ENCODE results near the gene FSD2. TPM values are rescaled to one million over a fixed set of nuclear protein-coding genes. Genes with fewer than 3 reads are reported as not detected.

Gene FSD2
- total and polyA plus RNA-seq, 4 donors = under 0.01 TPM; not detected in 3

DNA sequence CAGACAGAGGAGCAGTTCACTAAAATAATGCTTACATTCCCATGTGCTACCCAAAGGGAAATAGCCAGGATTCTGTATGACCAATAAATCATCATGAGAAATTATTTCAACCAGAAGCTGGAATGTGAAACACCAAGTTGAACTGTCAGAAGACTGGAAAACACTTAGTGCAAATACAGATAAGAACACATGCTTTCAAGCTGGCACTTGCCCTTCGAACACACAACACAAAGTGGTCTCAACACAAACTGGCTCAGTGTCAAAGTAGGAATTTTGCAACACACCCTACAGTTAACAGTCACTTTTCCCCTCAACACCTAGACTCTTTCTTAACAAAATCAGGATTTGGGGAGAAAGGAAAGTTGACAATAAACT is 1.3 kb downstream of the FSD2 start:
- DNase-seq (no peak), ATAC-seq (ENCODE audit: low FRiP score) (no peak)
- Histone ChIP-seq H3K27me3 (ENCODE audit: control insufficient read depth in 1 of 2, insufficient read depth in 2 of 2, low read length in 1 of 2) (no peaks in the 10 kb centered on the region), H3K4me1 (ENCODE audit: control insufficient read depth in 1 of 2, insufficient read depth in 2 of 2, low read length in 2 of 2) (peaks cover 0 to 1% of the 10 kb centered on the region in 2 donors), H3K36me3 (ENCODE audit: control insufficient read depth in 1 of 2, insufficient read depth in 2 of 2, low read length in 1 of 2) (no peaks in the 10 kb centered on the region), H3K4me3 (ENCODE audit: low read length in 2 of 2) (no peak overlapping the region), H3K9me3 (ENCODE audit: control insufficient read depth, low read length) (no peaks in the 10 kb centered on the region), H3K27ac (ENCODE audit: low read depth in 1 of 2, low read length in 2 of 2) (no peak overlapping the region)
- intact Hi-C loops (cut with DNase I) = loop anchor here in 1 of 2 donors (2.0 to 5.0 kb wide), 2 partner anchors 44 to 52 kb away; no protein-coding TSS in a partner anchor
- WGBS, 2 donors = 34 to 49% methylated on average over 1 of the region's 1 CpG

DNA sequence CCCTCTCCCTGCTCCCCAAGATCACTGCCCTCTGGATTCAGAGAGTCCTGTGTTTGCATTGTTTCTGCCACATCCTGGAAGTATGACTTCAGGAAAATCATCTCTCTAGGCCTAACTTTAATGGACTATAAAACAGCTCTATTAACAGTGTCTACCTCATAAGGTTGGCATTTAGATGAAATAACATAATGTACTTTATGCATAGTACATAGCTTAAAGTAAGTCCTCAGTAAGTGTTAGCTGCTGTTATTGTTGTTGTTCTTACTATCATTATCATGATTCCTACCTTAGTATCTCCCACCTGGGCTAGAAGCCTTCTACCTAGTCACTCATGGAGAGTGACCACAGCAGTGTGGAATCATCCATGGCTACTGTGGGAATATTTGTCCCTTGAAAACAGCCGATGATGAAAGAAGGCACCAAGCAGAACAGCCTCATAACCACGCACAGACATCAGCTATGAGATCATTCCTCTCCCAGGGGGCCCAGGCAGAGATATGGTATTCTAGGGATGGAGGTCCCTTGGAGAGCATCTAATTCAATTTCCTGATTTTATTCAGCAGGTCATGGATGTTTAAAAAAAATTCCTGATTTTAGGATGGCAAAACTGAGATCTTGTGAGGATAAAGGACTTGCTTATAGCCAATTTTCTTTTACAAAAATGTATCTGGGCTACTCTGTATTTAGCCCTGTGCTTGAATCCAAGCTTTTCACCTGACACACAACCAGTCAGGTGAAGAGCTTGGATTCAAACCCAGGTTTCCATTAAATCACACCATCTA is 1.9 kb downstream of the FSD2 start:
- H3K27me3 ChIP-seq (ENCODE audit: control insufficient read depth in 1 of 2, insufficient read depth in 2 of 2, low read length in 1 of 2) = no peaks in the 10 kb centered on the region
- H3K27ac ChIP-seq (ENCODE audit: low read depth in 1 of 2, low read length in 2 of 2) = no peak overlapping the region
- peaks cover 0 to 1% of the 10 kb centered on the region in 2 donors for H3K4me1 ChIP-seq (ENCODE audit: control insufficient read depth in 1 of 2, insufficient read depth in 2 of 2, low read length in 2 of 2)
- 51 to 60% methylated on average over 2 of the region's 2 CpGs for WGBS, 2 donors
- DNase-seq (no peak), ATAC-seq (ENCODE audit: low FRiP score) (no peak)
- H3K9me3 ChIP-seq (ENCODE audit: control insufficient read depth, low read length) = no peaks in the 10 kb centered on the region
- H3K4me3 ChIP-seq (ENCODE audit: low read length in 2 of 2) = no peak overlapping the region
- H3K36me3 ChIP-seq (ENCODE audit: control insufficient read depth in 1 of 2, insufficient read depth in 2 of 2, low read length in 1 of 2) = no peaks in the 10 kb centered on the region
- intact Hi-C loops (cut with DNase I) = loop anchor here in 1 of 2 donors (2.0 to 5.0 kb wide), 2 partner anchors 43 to 52 kb away; no protein-coding TSS in a partner anchor

DNA sequence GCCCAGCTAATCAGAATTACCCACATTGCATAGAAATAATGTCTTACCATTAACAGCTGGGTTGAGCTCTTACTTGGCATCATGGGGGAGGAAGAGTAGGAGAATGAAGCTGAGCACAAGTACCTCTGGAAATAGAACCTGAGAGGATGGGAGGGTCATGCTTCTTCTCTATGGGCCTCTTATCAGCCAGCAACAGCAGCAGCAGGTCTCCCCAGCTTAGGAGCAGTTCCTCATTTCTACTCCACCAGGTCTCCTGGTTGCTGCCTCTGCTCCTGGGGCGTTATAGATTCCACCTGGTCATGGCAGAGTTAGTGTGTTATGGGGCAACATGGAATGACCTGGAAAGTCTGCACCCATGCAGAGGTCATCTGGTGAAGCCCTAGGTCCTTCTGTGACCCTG is 3.4 kb downstream of the FSD2 start:
- DNase-seq (no peak), ATAC-seq (ENCODE audit: low FRiP score) (no peak)
- peaks cover 0 to 1% of the 10 kb centered on the region in 2 donors for H3K4me1 ChIP-seq (ENCODE audit: control insufficient read depth in 1 of 2, insufficient read depth in 2 of 2, low read length in 2 of 2)
- H3K9me3 ChIP-seq (ENCODE audit: control insufficient read depth, low read length) = no peaks in the 10 kb centered on the region
- H3K27me3 ChIP-seq (ENCODE audit: control insufficient read depth in 1 of 2, insufficient read depth in 2 of 2, low read length in 1 of 2) = no peaks in the 10 kb centered on the region
- no peaks in the 10 kb centered on the region for H3K36me3 ChIP-seq (ENCODE audit: control insufficient read depth in 1 of 2, insufficient read depth in 2 of 2, low read length in 1 of 2)
- H3K4me3 ChIP-seq (ENCODE audit: low read length in 2 of 2) = no peak overlapping the region
- intact Hi-C loops (cut with DNase I) = loop anchor here in 1 of 2 donors (5.0 kb wide), 1 partner anchor 50 kb away; no protein-coding TSS in a partner anchor
- no peak overlapping the region for H3K27ac ChIP-seq (ENCODE audit: low read depth in 1 of 2, low read length in 2 of 2)
- WGBS, 2 donors = 84 to 92% methylated on average over 1 of the region's 1 CpG

DNA sequence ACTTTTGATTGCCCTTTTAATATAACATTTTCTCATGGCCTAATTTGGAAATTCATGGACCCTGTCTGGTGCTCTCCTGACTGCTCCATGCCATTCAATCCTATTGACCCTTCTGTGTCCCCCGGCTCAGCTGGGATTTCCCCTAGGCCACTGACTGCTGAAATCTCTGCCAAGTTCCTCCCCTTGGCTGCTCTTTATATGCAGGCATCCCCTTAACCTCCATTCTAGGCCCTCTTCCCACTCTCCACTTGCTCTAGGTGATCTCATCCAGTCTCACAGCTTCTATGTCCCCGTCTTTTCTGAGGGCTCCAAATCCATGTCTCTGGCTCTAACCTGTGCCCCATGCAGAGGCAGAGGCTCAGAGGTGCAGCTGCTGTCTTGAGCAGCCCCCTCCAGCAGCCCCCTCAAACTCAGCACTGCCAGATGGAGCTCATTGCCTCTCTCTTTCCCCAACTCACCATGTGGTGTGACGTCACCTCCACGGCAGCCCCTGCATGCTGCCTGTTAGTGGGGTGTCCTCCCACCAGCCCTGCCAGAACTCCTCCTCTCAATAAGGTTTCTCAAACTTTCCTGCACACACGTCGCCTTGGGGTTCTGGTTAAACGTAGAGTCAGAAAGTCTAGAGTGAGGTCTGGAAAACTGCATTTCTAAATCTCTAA is 6.6 kb downstream of the FSD2 start:
- Histone ChIP-seq H3K9me3 (ENCODE audit: control insufficient read depth, low read length) (no peaks in the 10 kb centered on the region), H3K4me1 (ENCODE audit: control insufficient read depth in 1 of 2, insufficient read depth in 2 of 2, low read length in 2 of 2) (peaks cover 0 to 1% of the 10 kb centered on the region in 2 donors), H3K27ac (ENCODE audit: low read depth in 1 of 2, low read length in 2 of 2) (no peak overlapping the region), H3K4me3 (ENCODE audit: low read length in 2 of 2) (no peak overlapping the region), H3K27me3 (ENCODE audit: control insufficient read depth in 1 of 2, insufficient read depth in 2 of 2, low read length in 1 of 2) (no peaks in the 10 kb centered on the region), H3K36me3 (ENCODE audit: control insufficient read depth in 1 of 2, insufficient read depth in 2 of 2, low read length in 1 of 2) (no peaks in the 10 kb centered on the region)
- ATAC-seq (ENCODE audit: low FRiP score) (no peak), DNase-seq (no peak)
- intact Hi-C loops (cut with DNase I) = no loop called here
- 74 to 79% methylated on average over 6 to 7 of the region's 7 CpGs for WGBS, 2 donors

GRCh38 chr15:82798531-82799166 is 7.2 kb downstream of the FSD2 start:
- H3K4me3 ChIP-seq (ENCODE audit: low read length in 2 of 2) = no peak overlapping the region
- H3K9me3 ChIP-seq (ENCODE audit: control insufficient read depth, low read length) = no peaks in the 10 kb centered on the region
- no peaks in the 10 kb centered on the region for H3K36me3 ChIP-seq (ENCODE audit: control insufficient read depth in 1 of 2, insufficient read depth in 2 of 2, low read length in 1 of 2)
- no peak overlapping the region for H3K27ac ChIP-seq (ENCODE audit: low read depth in 1 of 2, low read length in 2 of 2)
- no peaks in the 10 kb centered on the region for H3K27me3 ChIP-seq (ENCODE audit: control insufficient read depth in 1 of 2, insufficient read depth in 2 of 2, low read length in 1 of 2)
- DNase-seq (no peak), ATAC-seq (ENCODE audit: low FRiP score) (no peak)
- H3K4me1 ChIP-seq (ENCODE audit: control insufficient read depth in 1 of 2, insufficient read depth in 2 of 2, low read length in 2 of 2) = peaks cover 0 to 1% of the 10 kb centered on the region in 2 donors
- 64 to 69% methylated on average over 5 of the region's 5 CpGs for WGBS, 2 donors
- intact Hi-C loops (cut with DNase I) = no loop called here

GRCh38 chr15:82798104-82798503 is 7.8 kb downstream of the FSD2 start:
- intact Hi-C loops (cut with DNase I) = no loop called here
- H3K4me3 ChIP-seq (ENCODE audit: low read length in 2 of 2) = no peak overlapping the region
- H3K4me1 ChIP-seq (ENCODE audit: control insufficient read depth in 1 of 2, insufficient read depth in 2 of 2, low read length in 2 of 2) = peaks cover 0 to 1% of the 10 kb centered on the region in 2 donors
- H3K36me3 ChIP-seq (ENCODE audit: control insufficient read depth in 1 of 2, insufficient read depth in 2 of 2, low read length in 1 of 2) = no peaks in the 10 kb centered on the region
- ATAC-seq (ENCODE audit: low FRiP score) = no peak
- H3K9me3 ChIP-seq (ENCODE audit: control insufficient read depth, low read length) = no peaks in the 10 kb centered on the region
- no peak overlapping the region for H3K27ac ChIP-seq (ENCODE audit: low read depth in 1 of 2, low read length in 2 of 2)
- no peaks in the 10 kb centered on the region for H3K27me3 ChIP-seq (ENCODE audit: control insufficient read depth in 1 of 2, insufficient read depth in 2 of 2, low read length in 1 of 2)
- 79 to 81% methylated on average over 4 of the region's 4 CpGs for WGBS, 2 donors
- DNase-seq = no peak

DNA sequence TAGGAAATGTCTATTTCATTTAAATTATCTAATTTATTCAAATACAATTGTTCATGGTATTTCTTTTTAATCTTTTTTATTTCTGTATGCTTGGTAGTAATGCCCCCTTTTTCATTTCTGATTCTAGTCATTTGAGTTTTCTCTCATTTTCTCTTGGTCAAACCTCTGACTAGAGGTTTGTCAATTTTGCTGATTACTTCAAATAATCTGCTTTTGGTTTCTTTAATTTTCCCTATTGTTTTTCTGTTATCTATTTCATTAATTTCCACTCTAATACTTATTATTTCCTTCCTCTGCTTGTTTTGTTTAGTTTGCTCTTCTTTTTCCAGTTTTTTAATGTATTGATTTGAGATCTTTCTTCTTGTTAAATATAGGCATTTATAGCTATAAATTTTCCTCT is 12.1 kb downstream of the FSD2 start:
- no peaks in the 10 kb centered on the region for H3K27me3 ChIP-seq (ENCODE audit: control insufficient read depth in 1 of 2, insufficient read depth in 2 of 2, low read length in 1 of 2)
- DNase-seq (no peak), ATAC-seq (ENCODE audit: low FRiP score) (no peak)
- no peak overlapping the region for H3K4me3 ChIP-seq (ENCODE audit: low read length in 2 of 2)
- no peaks in the 10 kb centered on the region for H3K4me1 ChIP-seq (ENCODE audit: control insufficient read depth in 1 of 2, insufficient read depth in 2 of 2, low read length in 2 of 2)
- H3K9me3 ChIP-seq (ENCODE audit: control insufficient read depth, low read length) = no peaks in the 10 kb centered on the region
- intact Hi-C loops (cut with DNase I) = no loop called here
- no peaks in the 10 kb centered on the region for H3K36me3 ChIP-seq (ENCODE audit: control insufficient read depth in 1 of 2, insufficient read depth in 2 of 2, low read length in 1 of 2)
- no peak overlapping the region for H3K27ac ChIP-seq (ENCODE audit: low read depth in 1 of 2, low read length in 2 of 2)

GRCh38 chr15:82792068-82792467 is 13.8 kb downstream of the FSD2 start:
- Histone ChIP-seq H3K4me3 (ENCODE audit: low read length in 2 of 2) (no peak overlapping the region), H3K4me1 (ENCODE audit: control insufficient read depth in 1 of 2, insufficient read depth in 2 of 2, low read length in 2 of 2) (no peaks in the 10 kb centered on the region), H3K27ac (ENCODE audit: low read depth in 1 of 2, low read length in 2 of 2) (no peak overlapping the region), H3K27me3 (ENCODE audit: control insufficient read depth in 1 of 2, insufficient read depth in 2 of 2, low read length in 1 of 2) (no peaks in the 10 kb centered on the region), H3K9me3 (ENCODE audit: control insufficient read depth, low read length) (no peaks in the 10 kb centered on the region), H3K36me3 (ENCODE audit: control insufficient read depth in 1 of 2, insufficient read depth in 2 of 2, low read length in 1 of 2) (no peaks in the 10 kb centered on the region)
- intact Hi-C loops (cut with DNase I) = no loop called here
- DNase-seq = no peak
- WGBS, 2 donors = 64 to 72% methylated on average over 1 of the region's 1 CpG
- no peak for ATAC-seq (ENCODE audit: low FRiP score)

All from aorta (tissue), 5 donors.